H9 (cell line): ENCODE measurements around the gene ZNF750. TPM values are rescaled to one million over a fixed set of nuclear protein-coding genes. Genes with fewer than 3 reads are reported as not detected.
A peak's percentile ranks its signal among the peaks of the same experiment; 100 is the strongest.

ENCODE experiments used
- DNase-seq: peaks from one replicate; pipeline ENCODE4 v3.0.0-alpha.2; 2017
- H2AFZ ChIP-seq: one replicate; pipeline ENCODE4 v1.6.1; 2013; ENCODE audit warnings: mild to moderate bottlenecking, low read length, control low read depth, moderate library complexity
- H2AK5ac ChIP-seq: 2 replicates; pipeline ENCODE4 v1.6.1; 2013; ENCODE audit warnings: low read length, control low read depth, mixed read lengths; ENCODE audit not compliant: insufficient read length
- H2BK120ac ChIP-seq: one replicate; pipeline ENCODE4 v1.6.1; 2013; ENCODE audit warnings: low read depth, mild to moderate bottlenecking, low read length, control low read depth, inconsistent platforms; ENCODE audit not compliant: poor library complexity, severe bottlenecking
- H2BK12ac ChIP-seq: 2 replicates; pipeline ENCODE4 v1.6.1; 2013; ENCODE audit warnings: low read length, control low read depth, mixed read lengths, low read depth; ENCODE audit not compliant: insufficient read length
- H2BK15ac ChIP-seq: 2 replicates; pipeline ENCODE4 v1.6.1; 2013; ENCODE audit warnings: low read depth, low read length, control low read depth
- H2BK20ac ChIP-seq: one replicate; pipeline ENCODE4 v1.6.1; 2013; ENCODE audit warnings: low read depth, mild to moderate bottlenecking, low read length, control low read depth, inconsistent platforms; ENCODE audit not compliant: poor library complexity, severe bottlenecking
- H2BK5ac ChIP-seq: 2 replicates; pipeline ENCODE4 v1.6.1; 2013; ENCODE audit warnings: low read length, control low read depth, mixed read lengths; ENCODE audit not compliant: insufficient read length
- H3K14ac ChIP-seq: 2 replicates; pipeline ENCODE4 v1.6.1; 2013; ENCODE audit warnings: low read length, control low read depth; ENCODE audit not compliant: insufficient read depth
- H3K18ac ChIP-seq: 2 replicates; pipeline ENCODE4 v1.6.1; 2013; ENCODE audit warnings: low read depth, mild to moderate bottlenecking, mixed read lengths, low read length, control low read depth; ENCODE audit not compliant: insufficient read length
- H3K23ac ChIP-seq: 2 replicates; pipeline ENCODE4 v1.6.1; 2013; ENCODE audit warnings: low read length, control low read depth, mixed read lengths, low read depth; ENCODE audit not compliant: insufficient read length
- H3K23me2 ChIP-seq: 2 replicates; pipeline ENCODE4 v1.6.1; 2013; ENCODE audit warnings: low read depth, mild to moderate bottlenecking, mixed read lengths, low read length, control low read depth; ENCODE audit not compliant: insufficient read length, poor library complexity, severe bottlenecking
- H3K27ac ChIP-seq: 2 replicates; pipeline ENCODE4 v1.5.1; 2013; ENCODE audit warnings: low read length, control low read depth, mixed read lengths, low read depth; ENCODE audit not compliant: insufficient read length
- H3K27me3 ChIP-seq: 2 replicates; pipeline ENCODE4 v1.6.1; 2013; ENCODE audit warnings: low read length, control low read depth, inconsistent platforms; ENCODE audit not compliant: insufficient read depth
- H3K4ac ChIP-seq: 2 replicates; pipeline ENCODE4 v1.6.1; 2013; ENCODE audit warnings: low read depth, mild to moderate bottlenecking, control low read depth, inconsistent platforms, low read length, moderate library complexity
- H3K4me1 ChIP-seq: 2 replicates; pipeline ENCODE4 v1.6.1; 2013; ENCODE audit warnings: low read length, control low read depth, inconsistent platforms; ENCODE audit not compliant: insufficient read depth
- H3K4me2 ChIP-seq: 2 replicates; pipeline ENCODE4 v1.6.1; 2013; ENCODE audit warnings: low read length, control low read depth, mixed read lengths; ENCODE audit not compliant: insufficient read length, insufficient read depth
- H3K56ac ChIP-seq: 2 replicates; pipeline ENCODE4 v1.6.1; 2013; ENCODE audit warnings: low read depth, mild to moderate bottlenecking, mixed read lengths, low read length, control low read depth; ENCODE audit not compliant: insufficient read length
- H3K79me1 ChIP-seq: 2 replicates; pipeline ENCODE4 v1.6.1; 2013; ENCODE audit warnings: low read depth, mild to moderate bottlenecking, moderate library complexity, low read length, control low read depth, inconsistent platforms; ENCODE audit not compliant: insufficient read depth, poor library complexity, severe bottlenecking
- H3K79me2 ChIP-seq: 2 replicates; pipeline ENCODE4 v1.6.1; 2013; ENCODE audit warnings: low read length, control low read depth, inconsistent platforms; ENCODE audit not compliant: insufficient read depth
- H3K9ac ChIP-seq: 2 replicates; pipeline ENCODE4 v1.6.1; 2013; ENCODE audit warnings: low read length, control low read depth, mixed read lengths; ENCODE audit not compliant: insufficient read length; ENCODE audit errors: extremely low read depth
- H3K9me3 ChIP-seq: one replicate; pipeline ENCODE4 v1.6.1; 2013; ENCODE audit warnings: low read depth, low read length, inconsistent platforms; ENCODE audit not compliant: control insufficient read depth
- H3T11ph ChIP-seq: one replicate; pipeline ENCODE4 v1.6.1; 2013; ENCODE audit warnings: mild to moderate bottlenecking, low read length, control low read depth, inconsistent platforms
- H4K20me1 ChIP-seq: one replicate; pipeline ENCODE4 v1.6.1; 2013; ENCODE audit not compliant: control insufficient read depth, insufficient read length, insufficient read depth
- H4K5ac ChIP-seq: 2 replicates; pipeline ENCODE4 v1.6.1; 2013; ENCODE audit warnings: low read depth, mild to moderate bottlenecking, mixed read lengths, low read length, control low read depth; ENCODE audit not compliant: insufficient read length
- H4K8ac ChIP-seq: replicated peaks from 2 replicates; pipeline ENCODE4 v1.6.1; 2013; ENCODE audit warnings: low read length, control low read depth, mixed read lengths, low read depth; ENCODE audit not compliant: insufficient read length
- H4K91ac ChIP-seq: 2 replicates; pipeline ENCODE4 v1.6.1; 2013; ENCODE audit warnings: low read depth, mild to moderate bottlenecking, moderate library complexity, mixed read lengths, low read length, control low read depth; ENCODE audit not compliant: insufficient read length
- H3K27ac Mint-ChIP-seq, 3 experiments: 2 replicates in 2 of 3; 3 replicates in 1 of 3; pipeline ENCODE4 v1.8.0; 2020 to 2021; ENCODE audit warnings: mixed read lengths in 3 of 3, mild to moderate bottlenecking in 1 of 3, moderate library complexity in 1 of 3
- H3K27me3 Mint-ChIP-seq: 2 replicates; pipeline ENCODE4 v1.8.0; 2021; ENCODE audit warnings: low read depth, mild to moderate bottlenecking, moderate library complexity, mixed read lengths
- H3K36me3 Mint-ChIP-seq, 3 experiments: 2 replicates in 2 of 3; 3 replicates in 1 of 3; pipeline ENCODE4 v1.8.0; 2020 to 2021; ENCODE audit warnings: low read depth in 3 of 3, mixed read lengths in 3 of 3; ENCODE audit not compliant: insufficient read depth in 1 of 3
- H3K4me1 Mint-ChIP-seq, 2 experiments: 2 replicates each; pipeline ENCODE4 v1.8.0; 2020; ENCODE audit warnings: mixed read lengths in 2 of 2
- H3K4me3 Mint-ChIP-seq, 2 experiments: 2 replicates in 1 of 2; 3 replicates in 1 of 2; pipeline ENCODE4 v1.8.0; 2020 to 2021; ENCODE audit warnings: mild to moderate bottlenecking in 2 of 2, mixed read lengths in 2 of 2, moderate library complexity in 1 of 2
- H3K9me3 Mint-ChIP-seq, 2 experiments: 2 replicates in 1 of 2; 3 replicates in 1 of 2; pipeline ENCODE4 v1.8.0; 2020; ENCODE audit warnings: mild to moderate bottlenecking in 2 of 2, mixed read lengths in 2 of 2, moderate library complexity in 1 of 2
- WGBS: extraction: QIAGEN DNeasy Blood & Tissue Kit; methylation state at CpG from one replicate; pipeline ENCODE4 v1.1.7; 2013; ENCODE audit warnings: missing lambda C conversion rate, low lambda C conversion rate, mixed read lengths; ENCODE audit not compliant: insufficient read length; ENCODE audit errors: extremely low coverage; 5-methylcytosine and 5-hydroxymethylcytosine counted together
- total RNA-seq: library from RNA; stranded (reverse); gene quantifications from 2 replicates; pipeline ENCODE4 v1.2.1, GENCODE V29; 2021
- TF ChIP-seq, protein P1 (sequence below): fragments of 200-600 bp; sonication (generic); conservative IDR thresholded peaks from 3 replicates; pipeline ENCODE4 v1.8.0; 2021; ENCODE audit warnings: antibody characterized with exemption, mild to moderate bottlenecking

The ZNF750 gene
- total RNA-seq, 1 experiment from 2014 or later = not detected

DNA sequence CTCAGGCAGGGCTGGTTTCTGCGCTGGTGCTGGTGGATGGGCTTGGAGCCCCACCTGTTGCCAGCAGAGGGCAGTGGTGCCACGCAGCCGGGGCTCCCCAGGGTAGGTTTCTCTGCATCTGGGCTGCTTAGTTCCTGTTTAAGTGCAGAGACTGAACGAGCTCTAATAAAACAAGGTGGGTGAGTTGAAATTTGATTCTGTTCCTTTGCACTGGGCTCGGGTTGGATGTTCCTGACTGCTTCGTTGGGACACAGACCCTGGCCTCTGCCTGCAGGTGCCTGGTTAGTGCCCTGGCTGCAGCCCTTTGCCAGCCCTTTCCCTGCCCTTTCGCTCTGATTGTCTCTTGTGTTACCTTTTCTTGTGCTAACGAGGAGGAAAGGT, 57.9 kb downstream of the ZNF750 start:
- no peaks in the 10 kb centered on the region for H4K20me1 ChIP-seq
- H3K9me3 ChIP-seq = no peaks in the 10 kb centered on the region
- H3K79me1 ChIP-seq = no peaks in the 10 kb centered on the region
- peaks cover 5 to 10% of the 10 kb centered on the region in 2 experiments for H3K4me1 Mint-ChIP-seq
- no peaks in the 10 kb centered on the region; the same call in 1 of the 2 replicates for H3K79me2 ChIP-seq
- no peak overlapping the region for H3K4ac ChIP-seq
- peaks cover 36 to 48% (median 38%) of the 10 kb centered on the region in 3 experiments for H3K36me3 Mint-ChIP-seq
- no peak overlapping the region for H2BK15ac ChIP-seq
- H3K14ac ChIP-seq = no peak overlapping the region
- no peak overlapping the region for H3K9ac ChIP-seq
- H3K18ac ChIP-seq = no peak overlapping the region
- H2BK12ac ChIP-seq = no peak overlapping the region
- no peak overlapping the region for H3K4me3 Mint-ChIP-seq
- H3K27me3 Mint-ChIP-seq = no peaks in the 10 kb centered on the region
- peak overlapping the region in 1 of 3 experiments; percentile 53; a peak in 1 of 7 replicates for H3K27ac Mint-ChIP-seq
- no peak overlapping the region for H3K23ac ChIP-seq
- no peak overlapping the region for H3K56ac ChIP-seq
- no peak overlapping the region for H4K8ac ChIP-seq
- no peak overlapping the region for H3T11ph ChIP-seq
- H3K27ac ChIP-seq = no peak overlapping the region
- no peak overlapping the region for H3K4me2 ChIP-seq
- H4K5ac ChIP-seq = no peak overlapping the region
- no peak overlapping the region for H2AFZ ChIP-seq
- no peaks in the 10 kb centered on the region for H3K27me3 ChIP-seq
- TF ChIP-seq, protein P1, sequence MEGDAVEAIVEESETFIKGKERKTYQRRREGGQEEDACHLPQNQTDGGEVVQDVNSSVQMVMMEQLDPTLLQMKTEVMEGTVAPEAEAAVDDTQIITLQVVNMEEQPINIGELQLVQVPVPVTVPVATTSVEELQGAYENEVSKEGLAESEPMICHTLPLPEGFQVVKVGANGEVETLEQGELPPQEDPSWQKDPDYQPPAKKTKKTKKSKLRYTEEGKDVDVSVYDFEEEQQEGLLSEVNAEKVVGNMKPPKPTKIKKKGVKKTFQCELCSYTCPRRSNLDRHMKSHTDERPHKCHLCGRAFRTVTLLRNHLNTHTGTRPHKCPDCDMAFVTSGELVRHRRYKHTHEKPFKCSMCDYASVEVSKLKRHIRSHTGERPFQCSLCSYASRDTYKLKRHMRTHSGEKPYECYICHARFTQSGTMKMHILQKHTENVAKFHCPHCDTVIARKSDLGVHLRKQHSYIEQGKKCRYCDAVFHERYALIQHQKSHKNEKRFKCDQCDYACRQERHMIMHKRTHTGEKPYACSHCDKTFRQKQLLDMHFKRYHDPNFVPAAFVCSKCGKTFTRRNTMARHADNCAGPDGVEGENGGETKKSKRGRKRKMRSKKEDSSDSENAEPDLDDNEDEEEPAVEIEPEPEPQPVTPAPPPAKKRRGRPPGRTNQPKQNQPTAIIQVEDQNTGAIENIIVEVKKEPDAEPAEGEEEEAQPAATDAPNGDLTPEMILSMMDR = peak; percentile 96
- H2BK120ac ChIP-seq = no peak overlapping the region
- no peak overlapping the region for H2BK5ac ChIP-seq
- no peaks in the 10 kb centered on the region for H3K4me1 ChIP-seq
- H2AK5ac ChIP-seq = no peak overlapping the region
- no CpG with 5 or more reads among the region's 8 CpGs for whole genome bisulfite sequencing
- H3K9me3 Mint-ChIP-seq = peaks cover 0 to 5% of the 10 kb centered on the region in 2 experiments; a peak in 3 of 5 replicates
- no peak overlapping the region for H4K91ac ChIP-seq
- DNase-seq = peak; percentile 89
- H2BK20ac ChIP-seq = no peak overlapping the region
- no peaks in the 10 kb centered on the region for H3K23me2 ChIP-seq
